A549 (cell line): Measurements from ENCODE around the gene SLC44A2. TPM values are rescaled to one million over a fixed set of nuclear protein-coding genes. Genes with fewer than 3 reads are reported as not detected.

ENCODE experiments used
- ATAC-seq, 2 experiments: fragments of 200-7000 bp in 1 of 2; fragments of >200 bp in 1 of 2; cut with Nextera tagmentation in 1 of 2; cut with Tn5 transposase in 1 of 2; 3 replicates each; pipeline versions ENCODE4 v1.8.0 to v1.9.1; 2018 to 2020; ENCODE audit warnings: mild to moderate bottlenecking in 1 of 2, moderate library complexity in 1 of 2
- CTCF ChIA-PET: fragments of 300-600 bp; sonication (Branson Sonifier 250); formaldehyde crosslinking; extraction: SDS; loops from one replicate; lab custom pipeline; 2021; ENCODE audit warnings: antibody characterized with exemption, inconsistent platforms; lab: Yijun Ruan, JAX
- POLR2A ChIA-PET: fragments of 350-600 bp; formaldehyde crosslinking; extraction: SDS; loops from one replicate; lab custom pipeline; 2021; ENCODE audit warnings: antibody characterized with exemption, inconsistent platforms; lab: Yijun Ruan, JAX
- DNase-seq, 2 experiments: peaks; one replicate each; pipeline versions ENCODE4 v3.0.0 to v3.0.0-alpha.2; 2011 to 2016; ENCODE audit warnings: low read depth in 1 of 2, low spot score in 1 of 2
- FAIRE-seq: peaks from 2 replicates; lab custom pipeline; 2011; peaks lifted over from hg19 to GRCh38; lab: Jason Lieb, UNC
- H3K27ac ChIP-seq, 2 experiments: fragments of >200 bp; sonication (Bioruptor Twin); formaldehyde crosslinking; 3 replicates each; pipeline ENCODE4 v1.5.1; 2016 to 2017
- H3K4me1 ChIP-seq: fragments of >200 bp; sonication (Bioruptor Twin); formaldehyde crosslinking; 3 replicates; pipeline ENCODE4 v1.6.1; 2016
- H3K4me2 ChIP-seq: fragments of >200 bp; sonication (Bioruptor Twin); formaldehyde crosslinking; 3 replicates; pipeline ENCODE4 v1.6.1; 2016
- H3K4me3 ChIP-seq: fragments of >200 bp; sonication (Bioruptor Twin); formaldehyde crosslinking; 3 replicates; pipeline ENCODE4 v1.5.1; 2016
- H3K9me3 ChIP-seq: fragments of >200 bp; sonication (Bioruptor Twin); formaldehyde crosslinking; 3 replicates; pipeline ENCODE4 v1.6.1; 2016
- CBX2 ChIP-seq: fragments of 200-600 bp; sonication (generic); IDR thresholded peaks from 2 replicates; pipeline ENCODE4 v1.6.1; 2016; ENCODE audit warnings: low read depth, mild to moderate bottlenecking, borderline replicate concordance
- CHD4 ChIP-seq: fragments of 200-600 bp; sonication (generic); IDR thresholded peaks from 2 replicates; pipeline ENCODE4 v1.6.1; 2016; ENCODE audit warnings: antibody characterized with exemption, mild to moderate bottlenecking, borderline replicate concordance
- EHF ChIP-seq: fragments of 250-450 bp; sonication (Bioruptor Pico); IDR thresholded peaks from 2 replicates; pipeline ENCODE4 v1.5.0; 2020; ENCODE audit warnings: mild to moderate bottlenecking
- ESRRA ChIP-seq: fragments of 150-350 bp; IDR thresholded peaks from 2 replicates; pipeline ENCODE4 v1.6.1; 2014; ENCODE audit warnings: mild to moderate bottlenecking, low read length, borderline replicate concordance
- FOXS1 ChIP-seq: fragments of 250-450 bp; sonication (Bioruptor Pico); IDR thresholded peaks from 2 replicates; pipeline ENCODE4 v1.5.0; 2020; ENCODE audit warnings: mild to moderate bottlenecking, moderate library complexity
- HDAC2 ChIP-seq: fragments of 200-600 bp; sonication (generic); IDR thresholded peaks from 2 replicates; pipeline ENCODE4 v1.6.1; 2016
- HEYL ChIP-seq: fragments of 250-450 bp; sonication (Bioruptor Pico); IDR thresholded peaks from 2 replicates; pipeline ENCODE4 v1.8.0; 2021; ENCODE audit warnings: mild to moderate bottlenecking, moderate library complexity
- HOXB13 ChIP-seq: fragments of 250-450 bp; sonication (Bioruptor Pico); IDR thresholded peaks from 2 replicates; pipeline ENCODE4 v1.5.0; 2020; ENCODE audit warnings: low read depth, mild to moderate bottlenecking, moderate library complexity
- JUN ChIP-seq, 2 experiments: fragments of >200 bp; sonication (Bioruptor Twin); formaldehyde crosslinking; IDR thresholded peaks; 2 replicates in 1 of 2; 3 replicates in 1 of 2; pipeline ENCODE4 v1.6.1; 2016 to 2017
- KDM1A ChIP-seq: fragments of 200-600 bp; sonication (generic); IDR thresholded peaks from 2 replicates; pipeline ENCODE4 v1.6.1; 2016; ENCODE audit warnings: low read depth, mild to moderate bottlenecking
- KDM5A ChIP-seq: fragments of 200-600 bp; sonication (generic); IDR thresholded peaks from 2 replicates; pipeline ENCODE4 v1.6.1; 2016; ENCODE audit warnings: antibody characterized with exemption, mild to moderate bottlenecking
- PHF8 ChIP-seq: fragments of 200-600 bp; sonication (generic); IDR thresholded peaks from 2 replicates; pipeline ENCODE4 v1.6.1; 2016; ENCODE audit warnings: low read depth, mild to moderate bottlenecking, antibody characterized with exemption, moderate library complexity, borderline replicate concordance
- POLR2AphosphoS2 ChIP-seq: conservative IDR thresholded peaks from 2 replicates; pipeline ENCODE4 v1.6.1; 2012; ENCODE audit warnings: low read length, improper control_type of control experiment, inconsistent platforms
- RNF2 ChIP-seq: fragments of 200-600 bp; sonication (generic); IDR thresholded peaks from 2 replicates; pipeline ENCODE4 v1.6.1; 2016; ENCODE audit warnings: low read depth, mild to moderate bottlenecking, antibody characterized with exemption, moderate library complexity, borderline replicate concordance
- SMC3 ChIP-seq: fragments of >200 bp; sonication (Bioruptor Twin); formaldehyde crosslinking; IDR thresholded peaks from 3 replicates; pipeline ENCODE4 v1.6.1; 2018; ENCODE audit warnings: inconsistent platforms
- ZC3H11A ChIP-seq: fragments of 450-650 bp; IDR thresholded peaks from 2 replicates; pipeline ENCODE4 v1.6.1; 2014; ENCODE audit warnings: antibody characterized with exemption, mild to moderate bottlenecking
- WGBS: methylation state at CpG from one replicate; pipeline ENCODE4 v1.1.6; 2017; ENCODE audit errors: missing lambda C conversion rate; 5-methylcytosine and 5-hydroxymethylcytosine counted together
- polyA plus RNA-seq, 4 experiments: library from polyadenylated mRNA; depleted of rRNA in 3 of 4; stranded (reverse); fragments of >200 nt; fragmentation: RNase III in 1 of 4; extraction: RNeasy Plus Mini Kit Qiagen cat#74134 plus additional on column Dnase treatment in 1 of 4; gene quantifications; 2 replicates in 3 of 4; 3 replicates in 1 of 4; pipeline ENCODE4 v1.2.3, GENCODE V29; 2011 to 2017
- TF ChIP-seq, protein P1 (sequence below): fragments of >200 bp; sonication (Bioruptor Twin); formaldehyde crosslinking; IDR thresholded peaks from 2 replicates; pipeline ENCODE4 v1.6.1; 2016
- TF ChIP-seq, protein P2 (sequence below): fragments of 450-650 bp; IDR thresholded peaks from 2 replicates; pipeline ENCODE4 v1.6.1; 2014; ENCODE audit warnings: antibody characterized with exemption
- TF ChIP-seq, protein P3 (sequence below): fragments of >200 bp; sonication (Bioruptor Twin); formaldehyde crosslinking; IDR thresholded peaks from 3 replicates; pipeline ENCODE4 v1.5.1; 2016
- TF ChIP-seq, protein P4 (sequence below): IDR thresholded peaks from 2 replicates; pipeline ENCODE4 v1.6.1; 2012; ENCODE audit warnings: low read depth, borderline replicate concordance
- TF ChIP-seq, protein P5 (sequence below): fragments of >200 bp; sonication (Bioruptor Twin); formaldehyde crosslinking; IDR thresholded peaks from 3 replicates; pipeline ENCODE4 v1.6.1; 2016
- TF ChIP-seq, protein P6 (sequence below): IDR thresholded peaks from 2 replicates; pipeline ENCODE4 v1.6.1; 2012

SLC44A2 gene
- polyA plus RNA-seq, 2 of the 4 experiments (the other 2 are of a cell fraction): 8.3 TPM

DNA sequence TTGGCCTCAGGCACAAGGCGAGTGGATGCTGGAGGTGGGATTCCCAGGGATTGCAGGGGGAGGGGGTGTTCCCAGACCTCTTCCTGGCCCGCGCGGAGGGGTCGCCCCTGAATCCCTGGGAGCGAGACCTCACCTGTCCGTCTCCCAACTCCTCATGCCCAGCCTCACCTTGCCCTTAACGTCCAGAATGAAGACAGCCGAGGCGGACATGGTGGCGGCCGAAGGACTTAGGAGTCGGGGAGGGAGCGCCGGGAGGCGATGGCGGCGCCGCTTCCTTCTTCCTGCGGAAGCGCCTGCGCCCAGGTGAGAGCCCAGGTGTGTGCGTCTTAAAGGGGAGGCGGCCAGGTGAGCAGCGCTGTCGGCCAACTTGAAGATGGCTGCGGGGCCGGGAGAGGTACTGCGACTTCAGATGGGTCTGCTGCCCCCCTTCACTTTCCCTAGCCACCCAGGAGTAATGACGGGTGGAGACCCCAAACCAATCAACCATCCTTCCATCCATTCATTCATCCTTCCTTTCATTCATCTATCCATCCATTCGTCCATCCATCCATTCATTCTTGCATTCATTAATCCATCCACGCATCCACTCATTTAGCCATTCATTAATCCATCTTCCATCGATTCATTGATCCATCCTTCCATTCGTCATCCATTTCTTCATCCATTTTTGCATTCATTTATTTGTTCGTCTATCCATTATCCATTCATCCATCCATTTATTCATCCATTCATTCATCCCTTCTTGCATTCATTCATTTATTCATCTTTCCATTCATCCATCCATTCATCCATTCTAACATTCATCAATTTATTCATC, 38.1 kb upstream of the SLC44A2 start, which contains the start of gene AP1M2:
Gene AP1M2 (minus strand): TSS at position 291 of the 817 bp plus-strand sequence. CDS start 81 bp downstream, at position 210.
- Histone ChIP-seq H3K4me2 (no peak within 1 kb of the TSS), H3K9me3 (no peaks in the 10 kb centered on the region), H3K4me1 (no peaks in the 10 kb centered on the region), H3K4me3 (no peak within 1 kb of the TSS), H3K27ac (no peak within 1 kb of the TSS)
- ChIA-PET CTCF (no interaction called here), POLR2A (no interaction called here)
- DNase-seq: no peak
- 40% methylated on average over 29 of the region's 35 CpGs for WGBS
- no peak for FAIRE-seq
- no peak for ATAC-seq
- TF ChIP-seq, protein P1, sequence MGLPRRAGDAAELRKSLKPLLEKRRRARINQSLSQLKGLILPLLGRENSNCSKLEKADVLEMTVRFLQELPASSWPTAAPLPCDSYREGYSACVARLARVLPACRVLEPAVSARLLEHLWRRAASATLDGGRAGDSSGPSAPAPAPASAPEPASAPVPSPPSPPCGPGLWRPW: no peak
- TF ChIP-seq FOXS1 (CRISPR knock-in tag) (no peak), KDM5A (no peak), EHF (no peak), KDM1A (no peak), PHF8 (no peak), POLR2AphosphoS2 (no peak), HOXB13 (CRISPR knock-in tag) (no peak), HDAC2 (no peak), SMC3 (no peak), ZC3H11A (no peak), HEYL (CRISPR knock-in tag) (no peak), ESRRA (no peak), CBX2 (no peak)
- TF ChIP-seq, protein P2, sequence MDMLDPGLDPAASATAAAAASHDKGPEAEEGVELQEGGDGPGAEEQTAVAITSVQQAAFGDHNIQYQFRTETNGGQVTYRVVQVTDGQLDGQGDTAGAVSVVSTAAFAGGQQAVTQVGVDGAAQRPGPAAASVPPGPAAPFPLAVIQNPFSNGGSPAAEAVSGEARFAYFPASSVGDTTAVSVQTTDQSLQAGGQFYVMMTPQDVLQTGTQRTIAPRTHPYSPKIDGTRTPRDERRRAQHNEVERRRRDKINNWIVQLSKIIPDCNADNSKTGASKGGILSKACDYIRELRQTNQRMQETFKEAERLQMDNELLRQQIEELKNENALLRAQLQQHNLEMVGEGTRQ: no peak
- TF ChIP-seq, protein P3, sequence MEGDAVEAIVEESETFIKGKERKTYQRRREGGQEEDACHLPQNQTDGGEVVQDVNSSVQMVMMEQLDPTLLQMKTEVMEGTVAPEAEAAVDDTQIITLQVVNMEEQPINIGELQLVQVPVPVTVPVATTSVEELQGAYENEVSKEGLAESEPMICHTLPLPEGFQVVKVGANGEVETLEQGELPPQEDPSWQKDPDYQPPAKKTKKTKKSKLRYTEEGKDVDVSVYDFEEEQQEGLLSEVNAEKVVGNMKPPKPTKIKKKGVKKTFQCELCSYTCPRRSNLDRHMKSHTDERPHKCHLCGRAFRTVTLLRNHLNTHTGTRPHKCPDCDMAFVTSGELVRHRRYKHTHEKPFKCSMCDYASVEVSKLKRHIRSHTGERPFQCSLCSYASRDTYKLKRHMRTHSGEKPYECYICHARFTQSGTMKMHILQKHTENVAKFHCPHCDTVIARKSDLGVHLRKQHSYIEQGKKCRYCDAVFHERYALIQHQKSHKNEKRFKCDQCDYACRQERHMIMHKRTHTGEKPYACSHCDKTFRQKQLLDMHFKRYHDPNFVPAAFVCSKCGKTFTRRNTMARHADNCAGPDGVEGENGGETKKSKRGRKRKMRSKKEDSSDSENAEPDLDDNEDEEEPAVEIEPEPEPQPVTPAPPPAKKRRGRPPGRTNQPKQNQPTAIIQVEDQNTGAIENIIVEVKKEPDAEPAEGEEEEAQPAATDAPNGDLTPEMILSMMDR: no peak
- TF ChIP-seq, protein P4, sequence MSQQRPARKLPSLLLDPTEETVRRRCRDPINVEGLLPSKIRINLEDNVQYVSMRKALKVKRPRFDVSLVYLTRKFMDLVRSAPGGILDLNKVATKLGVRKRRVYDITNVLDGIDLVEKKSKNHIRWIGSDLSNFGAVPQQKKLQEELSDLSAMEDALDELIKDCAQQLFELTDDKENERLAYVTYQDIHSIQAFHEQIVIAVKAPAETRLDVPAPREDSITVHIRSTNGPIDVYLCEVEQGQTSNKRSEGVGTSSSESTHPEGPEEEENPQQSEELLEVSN: no peak
- TF ChIP-seq, protein P5, sequence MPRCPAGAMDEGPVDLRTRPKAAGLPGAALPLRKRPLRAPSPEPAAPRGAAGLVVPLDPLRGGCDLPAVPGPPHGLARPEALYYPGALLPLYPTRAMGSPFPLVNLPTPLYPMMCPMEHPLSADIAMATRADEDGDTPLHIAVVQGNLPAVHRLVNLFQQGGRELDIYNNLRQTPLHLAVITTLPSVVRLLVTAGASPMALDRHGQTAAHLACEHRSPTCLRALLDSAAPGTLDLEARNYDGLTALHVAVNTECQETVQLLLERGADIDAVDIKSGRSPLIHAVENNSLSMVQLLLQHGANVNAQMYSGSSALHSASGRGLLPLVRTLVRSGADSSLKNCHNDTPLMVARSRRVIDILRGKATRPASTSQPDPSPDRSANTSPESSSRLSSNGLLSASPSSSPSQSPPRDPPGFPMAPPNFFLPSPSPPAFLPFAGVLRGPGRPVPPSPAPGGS: no peak
- TF ChIP-seq, protein P6, sequence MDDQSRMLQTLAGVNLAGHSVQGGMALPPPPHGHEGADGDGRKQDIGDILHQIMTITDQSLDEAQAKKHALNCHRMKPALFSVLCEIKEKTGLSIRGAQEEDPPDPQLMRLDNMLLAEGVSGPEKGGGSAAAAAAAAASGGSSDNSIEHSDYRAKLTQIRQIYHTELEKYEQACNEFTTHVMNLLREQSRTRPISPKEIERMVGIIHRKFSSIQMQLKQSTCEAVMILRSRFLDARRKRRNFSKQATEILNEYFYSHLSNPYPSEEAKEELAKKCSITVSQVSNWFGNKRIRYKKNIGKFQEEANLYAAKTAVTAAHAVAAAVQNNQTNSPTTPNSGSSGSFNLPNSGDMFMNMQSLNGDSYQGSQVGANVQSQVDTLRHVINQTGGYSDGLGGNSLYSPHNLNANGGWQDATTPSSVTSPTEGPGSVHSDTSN: no peak

DNA sequence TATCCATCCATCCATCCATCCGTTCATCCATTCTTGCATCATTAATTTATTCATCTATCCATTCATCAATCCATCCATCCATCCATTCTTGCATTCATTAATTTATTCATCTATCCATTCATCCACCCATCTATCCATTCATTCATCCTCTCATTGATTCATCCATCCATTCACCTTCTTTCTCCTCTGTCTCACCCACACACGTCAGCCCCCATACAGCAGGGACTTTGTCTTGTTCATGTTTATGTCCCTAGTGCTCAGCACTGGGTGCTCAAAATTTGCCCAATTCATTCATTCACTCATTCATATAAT, 37.6 kb upstream of the SLC44A2 start:
- H3K9me3 ChIP-seq: no peaks in the 10 kb centered on the region
- TF ChIP-seq JUN (IDR thresholded peaks at IDR 0.05): no peak
- TF ChIP-seq CHD4: no peak
- no peak for TF ChIP-seq PHF8
- TF ChIP-seq, protein P1: no peak
- no peak for TF ChIP-seq RNF2
- no peaks in the 10 kb centered on the region for H3K4me1 ChIP-seq
- FAIRE-seq (no peak), ATAC-seq (no peak), DNase-seq (no peak)
- ChIA-PET POLR2A (no interaction called here), CTCF (interaction anchor here (0.7 to 5.4 kb wide), 4 partner anchors 57 to 662 kb away, joined by 3 to 27 read pairs (median 4); no protein-coding TSS in a partner anchor)
- no peak overlapping the region for H3K4me3 ChIP-seq
- 67% methylated on average over 2 of the region's 2 CpGs for WGBS
- no peak overlapping the region for H3K4me2 ChIP-seq
- no peak overlapping the region for H3K27ac ChIP-seq
